Activated CD4-positive, alpha-beta T cell treated with anti-CD3 and anti-CD28 coated beads, Interleukin-2, amount 10 ng/mL, durations not matched to agents 24 days and 14 days (primary cell): ENCODE results near the gene CDC20B. TPM values are rescaled to one million over a fixed set of nuclear protein-coding genes. Genes with fewer than 3 reads are reported as not detected.
"Not testable (repeated sequence)": the region's sequence is repeated elsewhere in the genome, so short reads cannot be mapped to it uniquely, and the experiment has no call there.

ENCODE experiments used
- DNase-seq: peaks from one replicate; pipeline ENCODE4 v3.0.0; 2022
- H3K27ac Mint-ChIP-seq: one replicate; pipeline ENCODE4 v1.8.0; 2022; ENCODE audit warnings: mild to moderate bottlenecking, mixed read lengths
- H3K27me3 Mint-ChIP-seq: one replicate; pipeline ENCODE4 v1.8.0; 2022; ENCODE audit warnings: mixed read lengths
- H3K36me3 Mint-ChIP-seq: one replicate; pipeline ENCODE4 v1.8.0; 2022; ENCODE audit warnings: low read depth, mild to moderate bottlenecking, mixed read lengths
- H3K4me1 Mint-ChIP-seq: one replicate; pipeline ENCODE4 v1.8.0; 2021; ENCODE audit warnings: mixed read lengths
- H3K4me3 Mint-ChIP-seq: one replicate; pipeline ENCODE4 v1.8.0; 2022; ENCODE audit warnings: mild to moderate bottlenecking, moderate library complexity, mixed read lengths
- H3K9me3 Mint-ChIP-seq: one replicate; pipeline ENCODE4 v1.8.0; 2021; ENCODE audit warnings: mixed read lengths
- intact Hi-C: fragments of 100-400 bp; cut with micrococcal nuclease; formaldehyde crosslinking; loops from one replicate; pipeline ENCODE4 v1.15.1; 2023
- total RNA-seq: library from RNA; stranded (reverse); gene quantifications from 2 replicates; pipeline ENCODE4 v1.2.3, GENCODE V29; 2022

The CDC20B gene
- total RNA-seq, 1 donor from 2014 or later, result not detected

DNA sequence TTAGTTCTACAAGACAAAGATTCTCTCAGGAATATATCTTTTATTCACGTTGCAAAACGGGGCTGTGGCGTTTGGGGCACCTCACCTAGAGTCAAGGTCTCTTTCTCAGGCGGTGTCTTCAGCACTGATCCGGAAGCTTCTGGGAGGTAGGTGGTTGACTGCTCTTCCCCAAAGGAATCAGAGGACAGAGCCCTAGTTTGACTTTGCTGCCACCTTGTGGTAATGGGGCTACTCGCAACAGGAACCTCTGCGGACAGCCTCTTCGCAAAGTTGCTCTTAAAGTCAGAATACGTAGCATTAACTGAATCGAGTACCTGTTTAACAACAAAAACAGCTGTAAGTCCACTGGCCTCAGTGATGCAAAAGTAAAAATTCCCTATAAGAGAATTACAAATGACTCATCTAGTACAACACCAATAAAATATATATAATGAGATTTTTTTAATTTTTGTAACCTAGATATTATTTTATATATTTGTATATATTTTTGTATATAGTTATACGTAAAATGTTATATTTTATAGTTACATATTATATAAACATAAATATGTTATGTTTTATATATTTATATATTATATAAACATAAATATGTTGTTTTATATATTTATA, 26.3 kb downstream of the CDC20B start:
- intact Hi-C loops, result loop anchor here (1.0 to 10.0 kb wide), 5 partner anchors 44 to 632 kb away; partner anchors contain the start of genes GZMA and SNX18
- Mint-ChIP-seq H3K27me3 (peaks cover 46% of the 10 kb centered on the region), H3K4me3 (peak overlapping the region; percentile 53), H3K9me3 (no peaks in the 10 kb centered on the region), H3K4me1 (peaks cover 32% of the 10 kb centered on the region), H3K36me3 (peaks cover 3% of the 10 kb centered on the region), H3K27ac (peak overlapping the region; percentile 62)
- DNase-seq, result peak; percentile 96

GRCh38 chr5:55146080-55146479, 26.9 kb downstream of the CDC20B start:
- H3K9me3 Mint-ChIP-seq, result no peaks in the 10 kb centered on the region
- peak overlapping the region; percentile 53 for H3K4me3 Mint-ChIP-seq
- no peak for DNase-seq
- H3K36me3 Mint-ChIP-seq, result peaks cover 3% of the 10 kb centered on the region
- intact Hi-C loops, result loop anchor here (1.0 to 10.0 kb wide), 5 partner anchors 43 to 631 kb away; partner anchors contain the start of genes GZMA and SNX18
- peaks cover 43% of the 10 kb centered on the region for H3K27me3 Mint-ChIP-seq
- no peak overlapping the region for H3K27ac Mint-ChIP-seq
- H3K4me1 Mint-ChIP-seq, result peaks cover 37% of the 10 kb centered on the region

- no peaks in the 10 kb centered on the region for H3K9me3 Mint-ChIP-seq
- H3K4me1 Mint-ChIP-seq, result peaks cover 44% of the 10 kb centered on the region
- intact Hi-C loops, result loop anchor here (2.0 to 10.0 kb wide), 2 partner anchors 107 to 629 kb away; partner anchors contain the start of gene SNX18
- no peak overlapping the region for H3K27ac Mint-ChIP-seq
- peaks cover 3% of the 10 kb centered on the region for H3K36me3 Mint-ChIP-seq
- no peak for DNase-seq
- peaks cover 26% of the 10 kb centered on the region for H3K27me3 Mint-ChIP-seq
- H3K4me3 Mint-ChIP-seq, result no peak overlapping the region
These were observed 29.4 kb downstream of the CDC20B start for GRCh38 chr5:55143624-55144023.

DNA sequence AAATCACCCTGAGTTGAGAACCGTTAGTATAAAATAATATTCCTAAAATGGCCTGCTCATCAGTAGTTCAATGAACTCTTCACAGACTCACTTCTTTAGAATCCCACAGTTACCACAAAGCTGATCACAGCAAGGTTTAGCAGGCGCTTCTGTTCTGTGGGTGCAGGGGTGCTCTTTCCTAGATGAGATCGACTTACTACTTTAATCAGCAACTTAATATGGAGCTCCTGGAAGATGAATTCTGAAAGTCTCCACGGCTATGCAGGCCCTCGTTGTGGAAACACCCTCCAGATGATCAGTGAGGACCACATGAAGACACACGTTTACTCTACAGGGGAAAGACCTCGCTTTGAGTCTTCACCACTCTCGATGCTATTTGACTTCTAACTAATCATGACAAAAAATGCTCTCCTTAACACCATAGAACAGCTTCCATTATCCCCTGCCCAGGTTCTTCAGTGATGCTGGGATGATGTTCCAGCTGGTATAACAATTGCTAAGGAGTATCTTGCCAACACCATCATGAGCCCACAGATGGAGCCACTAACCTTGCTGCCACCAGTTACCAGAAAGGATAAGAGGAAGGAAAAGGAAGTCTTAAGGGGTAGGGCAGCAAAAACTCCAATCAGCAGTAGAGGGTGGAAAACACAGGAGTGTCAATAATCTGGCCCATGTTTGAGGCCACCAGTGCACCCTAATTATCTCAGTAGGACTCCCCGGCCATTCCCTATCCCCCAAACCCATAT, 30.9 kb downstream of the CDC20B start:
- peak; percentile 75 for DNase-seq
- Mint-ChIP-seq H3K27me3 (peaks cover 20% of the 10 kb centered on the region), H3K4me3 (peak overlapping the region; percentile 9), H3K27ac (peak overlapping the region; percentile 62), H3K36me3 (peaks cover 3% of the 10 kb centered on the region), H3K9me3 (no peaks in the 10 kb centered on the region), H3K4me1 (peaks cover 44% of the 10 kb centered on the region)
- intact Hi-C loops, result loop anchor here (2.0 to 10.0 kb wide), 2 partner anchors 105 to 627 kb away; partner anchors contain the start of gene SNX18

DNA sequence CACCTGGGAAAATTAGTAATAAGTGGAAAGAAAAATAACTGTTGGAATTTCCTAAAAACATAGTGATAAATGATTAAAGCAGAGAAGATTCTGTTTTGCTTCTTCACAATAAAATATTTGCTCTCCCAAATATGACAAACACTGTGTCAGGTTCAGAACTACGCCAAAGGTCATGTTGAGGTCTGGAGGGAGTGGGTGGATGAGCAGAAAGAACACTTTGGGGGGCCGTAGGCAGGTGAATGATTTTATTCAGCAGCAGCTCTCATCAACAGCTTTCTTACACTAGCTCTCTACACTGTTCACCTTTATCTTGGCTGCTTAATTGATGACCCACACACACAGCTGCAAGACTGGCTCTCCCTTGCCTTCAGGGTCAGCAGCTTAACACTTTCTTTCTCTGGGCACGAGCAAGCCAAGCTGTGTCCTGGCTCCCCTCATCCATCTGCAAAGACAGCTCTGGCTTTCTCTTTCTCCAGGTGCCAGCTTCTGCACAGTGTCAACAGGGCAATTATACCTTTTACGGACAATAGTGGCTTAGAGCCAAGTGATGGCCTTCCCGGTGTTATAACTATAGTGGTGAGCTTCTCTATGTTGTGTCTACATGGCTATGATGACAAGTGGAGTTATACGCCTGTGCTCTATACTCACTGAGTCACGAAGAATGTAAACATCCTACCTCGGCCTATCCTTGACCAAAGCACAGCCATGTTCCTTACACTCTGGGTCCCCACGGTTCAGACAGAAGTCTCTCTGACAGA, 31.9 kb downstream of the CDC20B start:
- Mint-ChIP-seq H3K27me3 (peaks cover 20% of the 10 kb centered on the region), H3K27ac (peak overlapping the region; percentile 62), H3K4me1 (peaks cover 39% of the 10 kb centered on the region), H3K4me3 (no peak overlapping the region), H3K36me3 (peaks cover 5% of the 10 kb centered on the region), H3K9me3 (no peaks in the 10 kb centered on the region)
- DNase-seq, result no peak
- intact Hi-C loops, result loop anchor here (10.0 kb wide), 1 partner anchor 626 kb away; the partner anchor contains the start of gene SNX18

- intact Hi-C loops, result no loop called here
- no peak overlapping the region for H3K4me3 Mint-ChIP-seq
- no peak overlapping the region for H3K27ac Mint-ChIP-seq
- no peak for DNase-seq
- peaks cover 30% of the 10 kb centered on the region for H3K4me1 Mint-ChIP-seq
- H3K9me3 Mint-ChIP-seq, result peaks cover 10% of the 10 kb centered on the region
- H3K36me3 Mint-ChIP-seq, result peaks cover 8% of the 10 kb centered on the region
- peaks cover 13% of the 10 kb centered on the region for H3K27me3 Mint-ChIP-seq
These were observed 36.5 kb downstream of the CDC20B start for GRCh38 chr5:55136521-55136920.

DNA sequence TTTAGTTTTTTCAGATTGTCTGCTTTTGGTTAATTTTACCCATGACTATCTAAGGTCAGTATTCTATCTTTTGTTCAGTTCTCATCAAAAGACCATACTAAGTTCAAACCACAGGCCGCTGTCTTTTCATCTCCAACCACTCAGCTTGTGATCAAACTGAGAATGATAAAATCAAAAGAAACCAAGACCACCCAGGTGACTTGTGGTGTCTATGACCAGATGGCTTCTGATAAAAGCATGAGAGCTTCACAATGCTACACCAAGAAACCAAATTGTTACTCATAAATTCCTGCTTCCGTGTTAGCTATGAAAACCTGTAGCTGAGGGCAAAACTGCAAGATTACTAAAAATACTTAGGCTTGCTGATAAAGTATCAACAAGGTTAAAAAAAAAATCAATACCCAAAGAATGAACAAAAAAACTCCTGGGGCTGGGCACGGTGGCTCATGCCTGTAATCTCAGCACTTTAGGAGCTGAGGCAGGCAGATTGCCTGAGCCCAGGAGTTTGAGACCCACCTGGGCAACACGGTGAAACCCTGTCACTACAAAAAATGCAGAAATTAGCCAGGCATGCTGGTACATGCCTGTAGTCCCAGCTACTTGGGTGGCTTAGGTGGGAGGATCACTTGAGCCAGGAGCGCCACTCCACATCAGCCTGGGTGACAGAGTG, 38.8 kb downstream of the CDC20B start:
- Mint-ChIP-seq H3K4me3 (peak overlapping the region; percentile 14), H3K27ac (peak overlapping the region; percentile 6), H3K27me3 (peaks cover 15% of the 10 kb centered on the region), H3K9me3 (peaks cover 21% of the 10 kb centered on the region), H3K36me3 (peaks cover 16% of the 10 kb centered on the region), H3K4me1 (peaks cover 20% of the 10 kb centered on the region)
- intact Hi-C loops, result loop anchor here (2.0 kb wide), 2 partner anchors 29 to 61 kb away; no protein-coding TSS in a partner anchor
- DNase-seq, result peak; percentile 71

GRCh38 chr5:55123365-55123764, 49.6 kb downstream of the CDC20B start:
- Mint-ChIP-seq H3K36me3 (peaks cover 4% of the 10 kb centered on the region), H3K27me3 (peaks cover 16% of the 10 kb centered on the region), H3K4me3 (no peak overlapping the region), H3K27ac (no peak overlapping the region), H3K4me1 (peaks cover 4% of the 10 kb centered on the region), H3K9me3 (peaks cover 10% of the 10 kb centered on the region)
- intact Hi-C loops, result no loop called here
- DNase-seq, result no peak

DNA sequence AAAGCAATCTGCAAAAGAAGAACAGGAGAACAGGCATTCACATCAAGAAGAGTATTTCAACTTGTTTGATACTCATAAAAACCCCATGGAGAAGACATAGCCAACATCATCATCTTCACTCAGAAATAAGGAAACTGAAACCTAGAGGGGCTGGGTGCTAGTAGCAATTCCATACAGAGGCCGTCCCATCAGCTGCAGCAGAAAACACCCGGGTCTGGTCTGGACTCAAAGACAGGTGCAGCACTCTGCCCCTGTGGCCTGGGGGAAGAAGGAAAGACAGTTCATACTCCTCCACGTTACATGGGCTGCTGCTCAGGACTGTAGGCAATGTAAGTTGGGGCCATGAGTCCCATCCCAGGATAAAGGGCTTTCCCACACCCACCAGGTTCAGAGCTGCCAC, 58.9 kb downstream of the CDC20B start:
- Mint-ChIP-seq H3K4me3 (peak overlapping the region; percentile 8), H3K9me3 (peaks cover 15% of the 10 kb centered on the region), H3K4me1 (peaks cover 19% of the 10 kb centered on the region), H3K36me3 (peaks cover 34% of the 10 kb centered on the region), H3K27ac (no peak overlapping the region), H3K27me3 (peaks cover 10% of the 10 kb centered on the region)
- peak; percentile 54 for DNase-seq
- intact Hi-C loops, result loop anchor here (5.0 kb wide), 1 partner anchor 127 kb away; the partner anchor contains the start of gene ESM1

GRCh38 chr5:55113327-55113726, 59.6 kb downstream of the CDC20B start:
- Mint-ChIP-seq H3K27me3 (peaks cover 6% of the 10 kb centered on the region), H3K36me3 (peaks cover 41% of the 10 kb centered on the region)
- intact Hi-C loops, result loop anchor here (5.0 kb wide), 1 partner anchor 126 kb away; the partner anchor contains the start of gene ESM1

GRCh38 chr5:55110217-55110616, 62.8 kb downstream of the CDC20B start:
- peaks cover 64% of the 10 kb centered on the region for H3K36me3 Mint-ChIP-seq
- no peak overlapping the region for H3K4me3 Mint-ChIP-seq
- peaks cover 5% of the 10 kb centered on the region for H3K9me3 Mint-ChIP-seq
- intact Hi-C loops, result loop anchor here (5.0 kb wide), 1 partner anchor 123 kb away; the partner anchor contains the start of gene ESM1
- H3K27me3 Mint-ChIP-seq, result peaks cover 6% of the 10 kb centered on the region
- peaks cover 41% of the 10 kb centered on the region for H3K4me1 Mint-ChIP-seq
- DNase-seq, result no peak
- no peak overlapping the region for H3K27ac Mint-ChIP-seq

More at GRCh38 chr5:55113327-55113726, 59.6 kb downstream of the CDC20B start:
- Mint-ChIP-seq H3K4me3 (no peak overlapping the region), H3K9me3 (peaks cover 15% of the 10 kb centered on the region), H3K4me1 (peaks cover 23% of the 10 kb centered on the region), H3K27ac (peak overlapping the region; percentile 2)
- peak; percentile 68 for DNase-seq

GRCh38 chr5:55108661-55109060, 64.3 kb downstream of the CDC20B start:
- Mint-ChIP-seq H3K4me3 (no peak overlapping the region), H3K27ac (no peak overlapping the region), H3K4me1 (peaks cover 50% of the 10 kb centered on the region), H3K27me3 (peaks cover 5% of the 10 kb centered on the region), H3K36me3 (peaks cover 66% of the 10 kb centered on the region), H3K9me3 (peaks cover 4% of the 10 kb centered on the region)
- DNase-seq, result no peak
- intact Hi-C loops, result no loop called here

DNA sequence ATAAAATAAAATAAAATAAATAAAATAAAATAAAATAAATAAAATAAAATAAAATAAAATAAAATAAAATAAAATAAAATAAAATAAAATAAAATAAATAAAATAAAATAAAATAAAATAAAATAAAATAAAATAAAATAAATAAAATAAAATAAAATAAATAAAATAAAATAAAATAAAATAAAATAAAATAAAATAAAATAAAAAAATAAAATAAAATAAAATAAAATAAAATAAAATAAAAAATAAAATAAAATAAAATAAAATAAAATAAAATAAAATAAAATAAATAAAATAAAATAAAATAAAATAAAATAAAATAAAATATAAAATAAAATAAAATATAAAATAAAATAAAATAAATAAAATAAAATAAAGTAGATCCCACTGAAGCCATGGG, 67.0 kb downstream of the CDC20B start:
- intact Hi-C loops, result loop anchor here (2.0 kb wide), 1 partner anchor 29 kb away; no protein-coding TSS in a partner anchor
- not testable (repeated sequence) for H3K9me3 Mint-ChIP-seq, H3K27ac Mint-ChIP-seq, H3K27me3 Mint-ChIP-seq, H3K4me3 Mint-ChIP-seq, DNase-seq
- peaks cover 56% of the 10 kb centered on the region for H3K4me1 Mint-ChIP-seq
- peaks cover 52% of the 10 kb centered on the region for H3K36me3 Mint-ChIP-seq
